Measurements from ENCODE around the gene CDC34. TPM values are rescaled to one million over a fixed set of nuclear protein-coding genes. Genes with fewer than 3 reads are reported as not detected.

The CDC34 gene
- total and polyA plus RNA-seq, 9 of the 15 experiments (the other 6 are each of a cell fraction or from before 2014, with no cell fraction given) = 0.80 to 203 (median 65.5) TPM

GRCh38 chr19:533364-534058 lies 2.0 kb downstream of the CDC34 start:
- intact Hi-C loops (cut with micrococcal nuclease) = loop anchor here (10.0 kb wide), 1 partner anchor 51 kb away; the partner anchor contains the start of gene HCN2
- POLR2A ChIA-PET = interaction anchor here (0.6 to 2.8 kb wide), 11 partner anchors 7 to 372 kb away, joined by 3 to 12 read pairs (median 7); partner anchors contain the start of gene BSG

More at GRCh38 chr19:533364-534058, 2.0 kb downstream of the CDC34 start:
- Histone ChIP-seq H3K9ac (ENCODE audit: insufficient read depth in 1 of 2, low read depth in 2 of 2, low read length in 2 of 2) (peak overlapping the region; percentile 83 to 99), H3K9me3 (replicated peaks; ENCODE audit: control insufficient read depth, insufficient read depth, low read depth, low read length) (peaks cover 3% of the 10 kb centered on the region), H3K79me2 (ENCODE audit: control insufficient read depth, insufficient read depth, low read length) (peaks cover 49% of the 10 kb centered on the region), H3K27me3 (ENCODE audit: control insufficient read depth in 2 of 2, insufficient read depth in 2 of 2, low read length in 2 of 2) (no peaks in the 10 kb centered on the region), H3K4me1 (replicated peaks in 1 of 2; ENCODE audit: control insufficient read depth in 2 of 2, insufficient read depth in 2 of 2, low read length in 2 of 2) (peaks cover 9 to 80% of the 10 kb centered on the region in 2 experiments; a peak in 4 of 5 replicates), H3K9me1 (ENCODE audit: control insufficient read depth, insufficient read depth, low read length) (peaks cover 6% of the 10 kb centered on the region), H4K20me1 (replicated peaks; ENCODE audit: control insufficient read depth, insufficient read depth, low read length) (peaks cover 16% of the 10 kb centered on the region), H3K27ac (ENCODE audit: extremely low read depth, low read depth, low read length) (peak overlapping the region; percentile 87), H3K4me3 (peak overlapping the region; percentile 97), H2AFZ (ENCODE audit: low read depth, low read length) (no peak overlapping the region), H3K4me2 (ENCODE audit: insufficient read depth, low read length) (peak overlapping the region; percentile 86), H3K36me3 (ENCODE audit: control insufficient read depth, insufficient read depth, low read length) (peaks cover 49% of the 10 kb centered on the region; the same call in 1 of the 3 replicates)
- ATAC-seq (no peak), FAIRE-seq (no peak), DNase-seq (ENCODE audit: extremely low read depth in 1 of 4, low spot score in 3 of 4) (peak in 1 of 4 experiments; percentile 13)
- TF ChIP-seq AFF4 (CRISPR knock-in tag; IDR thresholded peaks at IDR 0.05) (0 out of 2 replicates have a peak, but pooled peaks have one; percentile 54), ZKSCAN1 (IDR thresholded peaks at IDR 0.05; ENCODE audit: low read depth, low read length) (no peak), THRB (CRISPR knock-in tag; conservative IDR thresholded peaks at IDR 0.05) (no peak), ATF1 (CRISPR knock-in tag; IDR thresholded peaks at IDR 0.05) (no peak), ATF1 (tag; IDR thresholded peaks at IDR 0.05) (0 out of 2 replicates have a peak, but pooled peaks have one; percentile 39), ZBTB1 (CRISPR knock-in tag; IDR thresholded peaks at IDR 0.05; ENCODE audit: borderline replicate concordance, low read depth) (peak; percentile 69; the same call in 1 of the 2 replicates), L3MBTL2 (IDR thresholded peaks at IDR 0.05) (0 out of 2 replicates have a peak, but pooled peaks have one; percentile 9), RNF219 (CRISPR knock-in tag; IDR thresholded peaks at IDR 0.05) (no peak), C11orf30 (IDR thresholded peaks at IDR 0.05; ENCODE audit: low read depth) (no peak), TCF3 (CRISPR knock-in tag; IDR thresholded peaks at IDR 0.05) (no peak), ZNF79 (CRISPR knock-in tag; IDR thresholded peaks at IDR 0.05; ENCODE audit: low read depth) (no peak), POLR2AphosphoS2 (IDR thresholded peaks at IDR 0.05; ENCODE audit: low read length) (no peak)
- CTCF ChIA-PET (ENCODE audit: low intra/inter-chr PET ratio) = no interaction called here
- WGBS (ENCODE audit: insufficient coverage, low coverage, missing lambda C conversion rate) = 41% methylated on average over 23 of the region's 25 CpGs
- TSS peak; percentile 56 for BruUV-seq (replicated peaks)
- in situ Hi-C loops (cut with MboI) = no loop called here

Data from K562 (cell line).